Lung (tissue), 12 donors: ENCODE results near the gene VPS13D. TPM values are rescaled to one million over a fixed set of nuclear protein-coding genes. Genes with fewer than 3 reads are reported as not detected.

Source experiments
- ATAC-seq: fragments of 200-7000 bp; cut with Tn5 transposase; one replicate; pipeline ENCODE4 v1.9.1; 2020; ENCODE audit warnings: moderate number of reproducible peaks; ENCODE audit not compliant: insufficient read depth, low FRiP score
- DNase-seq, 3 donors: peaks; one replicate each; pipeline ENCODE4 v3.0.0-alpha.2; 2013 to 2017
- H3K27ac ChIP-seq, 2 donors: one replicate each; pipeline ENCODE4 v1.5.1; 2013; ENCODE audit warnings: mild to moderate bottlenecking in 2 of 2, moderate library complexity in 2 of 2, control low read depth in 1 of 2, inconsistent platforms in 1 of 2, low read depth in 1 of 2, low read length in 1 of 2
- H3K27me3 ChIP-seq, 3 donors: one replicate each; pipeline ENCODE4 v1.5.1; 2013; ENCODE audit warnings: low read length in 2 of 3; ENCODE audit not compliant: control insufficient read depth in 3 of 3, insufficient read depth in 3 of 3
- H3K36me3 ChIP-seq, 4 donors: one replicate each; pipeline ENCODE4 v1.5.1; 2013; ENCODE audit warnings: low read length in 4 of 4, mild to moderate bottlenecking in 1 of 4, moderate library complexity in 1 of 4; ENCODE audit not compliant: control insufficient read depth in 4 of 4, insufficient read depth in 4 of 4
- H3K4me1 ChIP-seq, 5 donors: one replicate each; pipeline ENCODE4 v1.5.1; 2013; ENCODE audit warnings: low read length in 5 of 5, mild to moderate bottlenecking in 2 of 5, moderate library complexity in 1 of 5; ENCODE audit not compliant: control insufficient read depth in 5 of 5, insufficient read depth in 5 of 5
- H3K4me3 ChIP-seq: one replicate; pipeline ENCODE4 v1.5.1; 2013; ENCODE audit warnings: mild to moderate bottlenecking, control low read depth, moderate library complexity
- H3K9ac ChIP-seq, 2 donors: one replicate each; pipeline ENCODE4 v1.5.1; 2013; ENCODE audit warnings: low read length in 2 of 2, control low read depth in 1 of 2; ENCODE audit not compliant: insufficient read depth in 1 of 2
- H3K9me3 ChIP-seq, 4 donors: one replicate each; pipeline ENCODE4 v1.5.1; 2013; ENCODE audit warnings: low read length in 3 of 4, mild to moderate bottlenecking in 1 of 4, moderate library complexity in 1 of 4; ENCODE audit not compliant: control insufficient read depth in 4 of 4, insufficient read depth in 3 of 4
- CTCF ChIP-seq: IDR thresholded peaks from 2 replicates; pipeline ENCODE4 v1.5.1; 2012; ENCODE audit warnings: mild to moderate bottlenecking; ENCODE audit errors: control extremely low read depth, extremely low read depth
- WGBS, 2 donors: extraction: QIAGEN DNeasy Blood & Tissue Kit; methylation state at CpG; one replicate each; pipeline ENCODE4 v1.1.7; 2013; 5-methylcytosine and 5-hydroxymethylcytosine counted together
- polyA plus RNA-seq, 2 donors: library from polyadenylated mRNA; stranded (reverse); fragments of 200-250 nt; gene quantifications; one replicate each; pipeline ENCODE4 v1.2.1, GENCODE V29; 2013
- total RNA-seq, 2 donors: library from RNA; depleted of rRNA in 1 of 2; stranded (reverse); fragments of >200 nt in 1 of 2; gene quantifications; one replicate each; pipeline ENCODE4 v1.2.1, GENCODE V29; 2014 to 2021
- donor health status: control.
- donor health status: control.
- donor health status: Bipolar disorder and iron deficiency.
- donor health status: healthy.
- donor health status: DM: yes; HTN: yes; CAD: no.

The VPS13D gene
- total and polyA plus RNA-seq, 4 donors = 18.4 to 76.0 (median 37.5) TPM

DNA sequence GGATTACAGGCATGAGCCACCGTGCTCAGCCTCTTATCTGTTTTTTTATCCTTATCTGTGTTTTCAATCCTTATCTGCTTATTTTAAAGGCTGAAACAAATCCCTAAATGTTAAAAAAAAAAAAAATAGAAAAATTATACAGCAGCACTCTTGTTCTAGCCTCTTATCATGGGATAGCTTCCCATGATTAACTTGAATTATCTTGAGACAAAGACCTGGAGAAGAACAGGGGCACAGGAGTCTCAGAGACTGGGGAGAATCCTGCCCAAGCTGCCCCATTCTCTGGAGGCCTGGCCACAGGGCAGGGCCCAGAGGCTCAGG lies 301.3 kb downstream of the VPS13D start:
- no peaks in the 10 kb centered on the region for H3K36me3 ChIP-seq
- ATAC-seq (no peak), DNase-seq (no peak)
- H3K4me3 ChIP-seq = no peak overlapping the region
- H3K4me1 ChIP-seq = peaks cover 0 to 13% (median 10%) of the 10 kb centered on the region in 5 donors
- 45 to 71% methylated on average over 1 of the region's 1 CpG for WGBS, 2 donors
- TF ChIP-seq CTCF = no peak
- no peaks in the 10 kb centered on the region for H3K9me3 ChIP-seq
- no peak overlapping the region for H3K27ac ChIP-seq
- H3K27me3 ChIP-seq = no peaks in the 10 kb centered on the region
- no peak overlapping the region for H3K9ac ChIP-seq

DNA sequence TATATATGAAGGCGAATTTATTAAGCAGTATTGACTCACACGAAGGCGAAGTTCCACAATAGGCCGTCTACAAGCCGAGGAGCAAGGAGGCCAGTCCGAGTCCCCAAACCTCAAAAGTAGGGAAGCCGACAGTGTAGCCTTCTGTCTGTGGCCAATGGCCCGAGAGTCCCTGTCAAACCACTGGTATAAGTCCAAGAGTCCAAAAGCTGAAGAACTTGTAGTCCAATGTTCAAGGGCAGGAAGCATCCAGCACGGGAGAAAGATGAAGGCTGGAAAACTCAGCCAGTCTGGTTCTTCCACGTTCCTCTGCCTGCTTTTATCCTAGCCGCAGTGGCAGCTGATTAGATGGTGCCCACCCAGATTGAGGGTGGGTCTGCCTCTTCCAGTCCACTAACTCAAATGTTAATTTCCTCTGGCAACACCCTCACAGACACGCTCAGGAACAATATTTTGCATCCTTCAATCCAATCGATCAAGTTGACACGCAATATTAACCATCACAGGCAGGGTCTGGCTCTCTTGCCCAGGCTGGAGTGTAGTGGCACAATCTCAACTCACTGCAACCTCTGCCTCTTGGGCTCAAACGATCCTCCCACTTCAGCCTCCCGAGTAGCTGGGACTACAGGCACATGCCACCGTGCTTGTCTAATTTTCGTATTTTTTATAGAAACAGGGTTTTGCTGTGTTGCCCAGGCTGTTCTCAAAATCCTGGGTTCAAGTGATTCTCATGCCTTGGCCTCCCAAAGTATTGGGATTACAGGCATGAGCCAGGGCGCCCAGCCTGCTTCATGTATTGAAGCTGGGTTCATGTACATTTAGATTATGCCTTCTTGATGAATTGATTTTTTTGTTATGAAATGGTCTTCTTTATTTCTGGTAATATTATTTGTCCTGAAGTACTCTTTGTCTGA lies 302.8 kb downstream of the VPS13D start:
- TF ChIP-seq CTCF = no peak
- 92 to 97% methylated on average over 19 of the region's 19 CpGs for WGBS, 2 donors
- Histone ChIP-seq H3K27me3 (peaks cover 0 to 2% (median 0%) of the 10 kb centered on the region in 3 donors), H3K27ac (no peak overlapping the region), H3K9me3 (no peaks in the 10 kb centered on the region), H3K4me1 (peaks cover 0 to 10% (median 9%) of the 10 kb centered on the region in 5 donors), H3K36me3 (no peaks in the 10 kb centered on the region), H3K4me3 (no peak overlapping the region), H3K9ac (no peak overlapping the region)
- DNase-seq = no peak
- ATAC-seq = no peak

GRCh38 chr1:12536023-12536639 lies 306.3 kb downstream of the VPS13D start:
- TF ChIP-seq CTCF = no peak
- H3K27me3 ChIP-seq = peaks cover 0 to 2% (median 0%) of the 10 kb centered on the region in 3 donors
- H3K4me3 ChIP-seq = no peak overlapping the region
- DNase-seq (no peak), ATAC-seq (no peak)
- no peaks in the 10 kb centered on the region for H3K36me3 ChIP-seq
- WGBS, 2 donors = 88 to 94% methylated on average over 1 of the region's 1 CpG
- H3K9me3 ChIP-seq = no peaks in the 10 kb centered on the region
- H3K27ac ChIP-seq = no peak overlapping the region
- peaks cover 0 to 17% (median 6%) of the 10 kb centered on the region in 5 donors for H3K4me1 ChIP-seq
- H3K9ac ChIP-seq = no peak overlapping the region
